GM12891 (cell line): ENCODE measurements around the gene P2RY8.

Source experiments
- PAX5 ChIP-seq: IDR thresholded peaks from 2 replicates; pipeline ENCODE4 v1.6.1; 2011; ENCODE audit warnings: low read length, moderate library complexity, mild to moderate bottlenecking; ENCODE audit not compliant: insufficient read depth, severe bottlenecking
- POLR2A ChIP-seq: IDR thresholded peaks from 2 replicates; pipeline ENCODE4 v1.6.1; 2011; ENCODE audit warnings: low read depth, low read length, control low read depth
- POLR2AphosphoS5 ChIP-seq: IDR thresholded peaks from 2 replicates; pipeline ENCODE4 v1.6.1; 2011; ENCODE audit warnings: low read depth, low read length, control low read depth
- SPI1 ChIP-seq: IDR thresholded peaks from 2 replicates; pipeline ENCODE4 v1.6.1; 2011; ENCODE audit warnings: low read depth, low read length, control low read depth
- TAF1 ChIP-seq: IDR thresholded peaks from 2 replicates; pipeline ENCODE4 v1.6.1; 2011; ENCODE audit warnings: low read depth, low read length, control low read depth

DNA sequence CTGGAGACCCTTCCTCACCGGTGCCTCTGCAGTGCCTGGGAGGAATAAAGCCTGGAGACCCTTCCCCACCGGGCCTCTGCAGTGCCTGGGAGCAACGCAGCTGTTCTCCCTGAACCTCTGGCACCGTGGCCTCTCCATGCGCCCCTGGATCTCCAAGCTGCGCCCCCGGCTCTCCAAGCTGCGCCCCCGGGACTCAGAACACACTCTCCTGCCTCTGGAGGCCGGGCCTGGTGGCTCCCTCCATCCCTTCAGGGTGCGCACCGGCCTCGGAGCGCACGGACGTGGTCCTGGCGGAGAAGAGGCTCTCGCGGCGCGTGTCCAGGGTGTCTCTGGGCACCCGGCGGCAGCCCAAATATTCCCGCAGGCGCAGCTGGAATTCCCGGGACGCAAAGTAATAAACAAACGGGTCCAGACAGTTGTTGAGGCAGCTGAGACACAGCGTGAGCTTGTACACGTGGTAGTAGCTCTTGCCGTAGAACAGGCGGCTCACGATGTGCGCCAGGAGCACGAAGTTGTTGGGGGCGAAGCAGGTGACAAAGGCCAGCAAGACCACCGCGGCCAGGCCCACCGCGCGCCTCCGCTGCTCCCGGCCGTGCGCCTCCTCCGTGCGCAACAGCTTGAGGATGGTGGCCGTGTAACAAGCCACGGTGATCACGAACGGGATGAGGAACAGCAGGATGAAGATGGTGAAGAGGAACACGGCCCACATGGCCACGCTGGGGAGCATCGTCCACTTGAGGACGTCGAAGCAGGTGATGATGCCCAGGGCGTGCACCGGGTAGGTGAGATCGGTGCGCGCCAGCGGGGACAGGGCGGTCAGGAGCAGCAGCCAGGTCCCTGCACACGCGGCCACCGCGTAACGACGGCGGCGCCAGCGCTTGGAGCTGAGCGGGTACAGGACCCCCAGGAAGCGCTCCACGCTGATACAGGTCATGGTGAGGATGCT lies 71.4 kb downstream of the P2RY8 start:
- TF ChIP-seq PAX5 (no peak), POLR2A (no peak), POLR2AphosphoS5 (no peak), TAF1 (no peak), SPI1 (no peak)
